Natural killer cell (primary cell): Measurements from ENCODE around the gene SEC31A. TPM values are rescaled to one million over a fixed set of nuclear protein-coding genes. Genes with fewer than 3 reads are reported as not detected.

Experiments used
- ATAC-seq, 3 donors: fragments of 150-1000 bp in 2 of 3; fragments of 200-7000 bp in 1 of 3; cut with Tn5 transposase; 1 replicate in 1 of 3; 2 replicates in 2 of 3; pipeline ENCODE4 v1.10.0; 2021; ENCODE audit warnings: mild to moderate bottlenecking in 2 of 3, moderate library complexity in 2 of 3
- DNase-seq, 2 donors: peaks; one replicate each; pipeline versions ENCODE4 v3.0.0 to v3.0.0-alpha.2; 2013 to 2021; ENCODE audit warnings: mixed read lengths in 1 of 2
- H3K27ac ChIP-seq: one replicate; pipeline ENCODE4 v1.5.1; 2013; ENCODE audit warnings: mild to moderate bottlenecking, low read length
- H3K27me3 ChIP-seq: one replicate; pipeline ENCODE4 v1.6.1; 2013; ENCODE audit warnings: low read length; ENCODE audit not compliant: control insufficient read depth, insufficient read depth
- H3K36me3 ChIP-seq: one replicate; pipeline ENCODE4 v1.6.1; 2013; ENCODE audit warnings: low read length; ENCODE audit not compliant: control insufficient read depth, insufficient read depth
- H3K4me1 ChIP-seq: one replicate; pipeline ENCODE4 v1.6.1; 2013; ENCODE audit warnings: low read length; ENCODE audit not compliant: control insufficient read depth, insufficient read depth
- H3K4me3 ChIP-seq: one replicate; pipeline ENCODE4 v1.5.1; 2013; ENCODE audit warnings: low read length
- H3K9me3 ChIP-seq: one replicate; pipeline ENCODE4 v1.6.1; 2013; ENCODE audit warnings: low read length; ENCODE audit not compliant: control insufficient read depth, insufficient read depth
- H3K27ac Mint-ChIP-seq, 2 donors: one replicate each; pipeline ENCODE4 v1.8.0; 2022; ENCODE audit warnings: mild to moderate bottlenecking in 2 of 2, mixed read lengths in 2 of 2, moderate library complexity in 1 of 2
- H3K27me3 Mint-ChIP-seq, 2 donors: one replicate each; pipeline ENCODE4 v1.8.0; 2022; ENCODE audit warnings: low read depth in 2 of 2, mixed read lengths in 2 of 2
- H3K36me3 Mint-ChIP-seq: one replicate; pipeline ENCODE4 v1.8.0; 2022; ENCODE audit warnings: mixed read lengths
- H3K4me1 Mint-ChIP-seq, 2 donors: one replicate each; pipeline ENCODE4 v1.8.0; 2022; ENCODE audit warnings: mixed read lengths in 2 of 2
- H3K4me3 Mint-ChIP-seq: one replicate; pipeline ENCODE4 v1.8.0; 2022; ENCODE audit warnings: mild to moderate bottlenecking, moderate library complexity, mixed read lengths
- H3K9me3 Mint-ChIP-seq, 2 donors: one replicate each; pipeline ENCODE4 v1.8.0; 2022; ENCODE audit warnings: mixed read lengths in 2 of 2
- CTCF ChIP-seq: fragments of 200-600 bp; IDR thresholded peaks from one replicate; pipeline ENCODE4 v1.8.0; 2022; ENCODE audit warnings: antibody characterized with exemption
- WGBS: methylation state at CpG from one replicate; pipeline ENCODE4 v1.1.7; 2013; ENCODE audit warnings: missing lambda C conversion rate; ENCODE audit not compliant: insufficient coverage; 5-methylcytosine and 5-hydroxymethylcytosine counted together
- intact Hi-C: fragments of 100-400 bp; cut with micrococcal nuclease; formaldehyde crosslinking; loops from one replicate; pipeline ENCODE4 v1.14.2; 2022
- total RNA-seq, 4 donors: library from RNA; stranded (reverse); fragments of 120-200 nt in 1 of 4; gene quantifications; one replicate each; pipeline versions ENCODE4 v1.2.3 to v1.2.4, GENCODE V29; 2013 to 2022

The SEC31A gene
- total RNA-seq, 3 donors from 2014 or later (not counting 1 experiment from before 2014, with no cell fraction given), result 176 to 183 (median 177) TPM

- Histone ChIP-seq H3K9me3 (no peaks in the 10 kb centered on the region), H3K4me1 (peaks cover 5% of the 10 kb centered on the region), H3K27me3 (no peaks in the 10 kb centered on the region), H3K27ac (peak overlapping the region; percentile 100), H3K36me3 (peaks cover 8% of the 10 kb centered on the region), H3K4me3 (peak overlapping the region; percentile 91)
- no peaks in the 10 kb centered on the region for H3K9me3 Mint-ChIP-seq
- no peaks in the 10 kb centered on the region for H3K27me3 Mint-ChIP-seq
- H3K4me3 Mint-ChIP-seq, result no peak overlapping the region
- intact Hi-C loops, result loop anchor here (1.0 to 10.0 kb wide), 7 partner anchors 86 to 1406 kb away; partner anchors contain the start of genes COPS4 and LIN54
- no peak for DNase-seq
- ATAC-seq, result no peak
- no peak for TF ChIP-seq CTCF
- no peaks in the 10 kb centered on the region for H3K36me3 Mint-ChIP-seq
- WGBS, result under 1% methylated on average over 8 of the region's 8 CpGs
- H3K4me1 Mint-ChIP-seq, result peaks cover 11 to 12% of the 10 kb centered on the region in 2 donors
- H3K27ac Mint-ChIP-seq, result no peak overlapping the region
Measured at GRCh38 chr4:82901183-82901718, 10.3 kb upstream of the SEC31A start.

- intact Hi-C loops, result loop anchor here (1.0 to 10.0 kb wide), 8 partner anchors 9 to 1406 kb away; partner anchors contain the start of genes COPS4, LIN54 and SEC31A
- Mint-ChIP-seq H3K9me3 (no peaks in the 10 kb centered on the region), H3K27me3 (no peaks in the 10 kb centered on the region), H3K36me3 (no peaks in the 10 kb centered on the region), H3K4me1 (peaks cover 10 to 11% of the 10 kb centered on the region in 2 donors), H3K27ac (no peak within 1 kb of the TSS), H3K4me3 (no peak within 1 kb of the TSS)
- H3K27me3 ChIP-seq, result no peaks in the 10 kb centered on the region
- peaks cover 12% of the 10 kb centered on the region for H3K36me3 ChIP-seq
- DNase-seq (peak; percentile 95 to 99), ATAC-seq (peak; percentile 82 to 96 (median 86))
- no peak for TF ChIP-seq CTCF
- peak within 1 kb of the TSS; percentile 91 for H3K4me3 ChIP-seq
- peak within 1 kb of the TSS; percentile 100 for H3K27ac ChIP-seq
- H3K9me3 ChIP-seq, result no peaks in the 10 kb centered on the region
- under 1% methylated on average over 67 of the region's 67 CpGs for WGBS
- H3K4me1 ChIP-seq, result peaks cover 5% of the 10 kb centered on the region
Measured at GRCh38 chr4:82900411-82901182, 9.6 kb upstream of the SEC31A start, which contains the start of gene THAP9. THAP9 (plus strand) TSS chr4:82900735; CDS start chr4:82900803, 68 bp downstream.

GRCh38 chr4:82900066-82900410, 9.1 kb upstream of the SEC31A start:
- DNase-seq (no peak), ATAC-seq (peak in 1 of 3 donors; percentile 1)
- Mint-ChIP-seq H3K36me3 (no peaks in the 10 kb centered on the region), H3K4me3 (no peak overlapping the region), H3K27me3 (no peaks in the 10 kb centered on the region), H3K4me1 (peaks cover 5 to 6% of the 10 kb centered on the region in 2 donors), H3K27ac (no peak overlapping the region), H3K9me3 (no peaks in the 10 kb centered on the region)
- intact Hi-C loops, result loop anchor here (1.0 to 10.0 kb wide), 7 partner anchors 9 to 1405 kb away; partner anchors contain the start of genes LIN54 and SEC31A
- H3K4me3 ChIP-seq, result peak overlapping the region; percentile 91
- H3K27ac ChIP-seq, result peak overlapping the region; percentile 100
- TF ChIP-seq CTCF, result no peak
- WGBS, result under 1% methylated on average over 14 of the region's 14 CpGs
- no peaks in the 10 kb centered on the region for H3K27me3 ChIP-seq
- no peaks in the 10 kb centered on the region for H3K9me3 ChIP-seq
- H3K36me3 ChIP-seq, result peaks cover 17% of the 10 kb centered on the region
- peaks cover 5% of the 10 kb centered on the region for H3K4me1 ChIP-seq
